HepG2 (cell line): ENCODE data around the gene AHCYL1. TPM values are rescaled to one million over a fixed set of nuclear protein-coding genes. Genes with fewer than 3 reads are reported as not detected.

Source experiments
- EHMT2 ChIP-seq: fragments of 200-600 bp; sonication (generic); IDR thresholded peaks from 2 replicates; pipeline ENCODE4 v1.7.0; 2017; ENCODE audit warnings: antibody characterized with exemption, low read depth, low read length, borderline replicate concordance
- FLYWCH1 ChIP-seq: sonication (generic); formaldehyde crosslinking; IDR thresholded peaks from 2 replicates; pipeline ENCODE4 v1.8.1; 2023; ENCODE audit warnings: mild to moderate bottlenecking, missing genetic modification reagents
- IRF2 ChIP-seq: IDR thresholded peaks from 2 replicates; pipeline ENCODE4 v1.6.1; 2018; ENCODE audit warnings: missing genetic modification reagents, missing compliant biosample characterization
- KLF13 ChIP-seq: sonication (generic); formaldehyde crosslinking; IDR thresholded peaks from 2 replicates; pipeline ENCODE4 v1.4.0; 2020; ENCODE audit warnings: mild to moderate bottlenecking, missing genetic modification reagents
- MIER2 ChIP-seq: IDR thresholded peaks from 2 replicates; pipeline ENCODE4 v1.6.1; 2016; ENCODE audit warnings: missing biosample characterization, missing genetic modification reagents
- MTA1 ChIP-seq: sonication (generic); formaldehyde crosslinking; IDR thresholded peaks from 2 replicates; pipeline ENCODE4 v1.4.0; 2020; ENCODE audit warnings: missing genetic modification reagents, mild to moderate bottlenecking, borderline replicate concordance
- SOX5 ChIP-seq: IDR thresholded peaks from 2 replicates; pipeline ENCODE4 v1.6.1; 2016; ENCODE audit warnings: borderline replicate concordance
- TAF15 ChIP-seq: fragments of 200-400 bp; formaldehyde crosslinking; IDR thresholded peaks from one replicate; pipeline ENCODE4 v1.6.1; 2018; ENCODE audit warnings: mild to moderate bottlenecking, low read depth, low read length; ENCODE audit not compliant: poor library complexity, severe bottlenecking
- WIZ ChIP-seq: sonication (generic); formaldehyde crosslinking; IDR thresholded peaks from 2 replicates; pipeline ENCODE4 v1.5.1; 2020; ENCODE audit warnings: mild to moderate bottlenecking, missing genetic modification reagents
- ZFP36L1 ChIP-seq: sonication (generic); formaldehyde crosslinking; IDR thresholded peaks from 2 replicates; pipeline ENCODE4 v1.8.0; 2022; ENCODE audit warnings: mild to moderate bottlenecking, missing genetic modification reagents, moderate library complexity
- ZNF382 ChIP-seq: sonication (generic); formaldehyde crosslinking; IDR thresholded peaks from 2 replicates; pipeline ENCODE4 v1.5.0; 2020; ENCODE audit warnings: missing genetic modification reagents, mild to moderate bottlenecking, borderline replicate concordance
- ZNF709 ChIP-seq: sonication (generic); formaldehyde crosslinking; IDR thresholded peaks from 2 replicates; pipeline ENCODE4 v1.5.0; 2020; ENCODE audit warnings: mild to moderate bottlenecking, missing genetic modification reagents
- ZNF850 ChIP-seq: sonication (generic); formaldehyde crosslinking; conservative IDR thresholded peaks from 2 replicates; pipeline ENCODE4 v1.9.0; 2021; ENCODE audit warnings: mild to moderate bottlenecking, missing genetic modification reagents
- polyA plus RNA-seq, 8 experiments: library from polyadenylated mRNA; depleted of rRNA in 3 of 8; stranded (reverse) in 7 of 8; unstranded in 1 of 8; fragments of >200 nt; fragmentation: Illumina TruSeq in 4 of 8; extraction: Trizol in 4 of 8; gene quantifications; 2 replicates each; pipeline versions ENCODE4 v1.2.1 to v1.2.3, GENCODE V29; 2011 to 2016; ENCODE audit warnings: low read depth in 4 of 8, missing spikeins in 1 of 8, mixed read lengths in 1 of 8; ENCODE audit not compliant: insufficient read depth in 1 of 8
- total RNA-seq, 5 experiments: library from RNA; depleted of rRNA; stranded (reverse); fragments of >200 nt; fragmentation: Illumina TruSeq; extraction: Trizol; gene quantifications; 2 replicates each; pipeline ENCODE4 v1.2.3, GENCODE V29; 2016; ENCODE audit warnings: low read depth in 1 of 5
- TF ChIP-seq, protein P1 (sequence below): sonication (generic); formaldehyde crosslinking; IDR thresholded peaks from 2 replicates; pipeline ENCODE4 v1.5.1; 2020; ENCODE audit warnings: mild to moderate bottlenecking, missing genetic modification reagents, moderate library complexity
- TF ChIP-seq, protein P2 (sequence below): IDR thresholded peaks from 2 replicates; pipeline ENCODE4 v1.6.1; 2016; ENCODE audit warnings: mild to moderate bottlenecking, missing biosample characterization, missing genetic modification reagents
- TF ChIP-seq, protein P3 (sequence below), 2 experiments: sonication (generic) in 1 of 2; formaldehyde crosslinking in 1 of 2; IDR thresholded peaks; 2 replicates each; pipeline versions ENCODE4 v1.4.0 to v1.6.1; 2018 to 2020; ENCODE audit warnings: missing genetic modification reagents in 2 of 2, borderline replicate concordance in 1 of 2, low read depth in 1 of 2, mild to moderate bottlenecking in 1 of 2, missing biosample characterization in 1 of 2
- TF ChIP-seq, protein P4 (sequence below): IDR thresholded peaks from 2 replicates; pipeline ENCODE4 v1.6.1; 2016; ENCODE audit warnings: low read depth, control low read depth
- TF ChIP-seq, protein P5 (sequence below): sonication (generic); formaldehyde crosslinking; IDR thresholded peaks from 2 replicates; pipeline ENCODE4 v1.4.0; 2020; ENCODE audit warnings: mild to moderate bottlenecking, missing genetic modification reagents

AHCYL1 gene
- total and polyA plus RNA-seq, 2 of the 13 experiments (the other 11 are each of a cell fraction or from before 2014, with no cell fraction given): 40.9 to 76.3 TPM

DNA sequence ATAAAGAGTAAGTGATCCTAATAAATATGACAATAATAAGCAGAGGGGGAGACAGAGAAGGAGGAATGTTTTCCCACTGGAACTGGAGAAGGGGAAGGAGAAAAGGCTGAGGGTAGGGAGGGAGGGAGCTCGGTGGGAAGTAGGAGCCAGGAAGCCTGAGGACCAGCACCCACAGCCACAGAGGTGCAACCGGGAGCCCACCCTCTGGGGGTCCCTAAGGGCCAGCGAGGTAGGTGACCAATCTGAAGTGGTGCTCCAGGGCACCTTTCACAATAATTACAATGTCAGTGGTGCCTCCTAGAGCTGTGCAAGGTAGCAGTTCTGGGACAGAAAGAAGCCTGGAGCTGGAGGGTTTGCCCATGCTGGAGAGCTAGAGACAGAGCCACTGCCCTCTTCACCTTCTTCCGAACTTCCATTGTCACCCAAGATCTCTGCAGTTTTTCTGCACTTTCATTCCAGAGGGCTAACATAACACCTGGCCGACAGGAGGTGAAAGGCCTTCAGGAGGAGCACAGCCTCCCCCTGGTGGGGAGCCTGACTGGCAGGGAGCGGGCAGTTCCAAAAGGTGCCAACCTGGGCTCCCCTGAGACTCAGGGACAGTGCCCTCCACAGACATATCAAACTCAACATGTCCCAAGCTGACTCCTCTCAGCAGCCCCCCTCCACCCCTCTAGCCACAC is 4.1 kb upstream of the AHCYL1 start (continued):
- TF ChIP-seq, protein P1, sequence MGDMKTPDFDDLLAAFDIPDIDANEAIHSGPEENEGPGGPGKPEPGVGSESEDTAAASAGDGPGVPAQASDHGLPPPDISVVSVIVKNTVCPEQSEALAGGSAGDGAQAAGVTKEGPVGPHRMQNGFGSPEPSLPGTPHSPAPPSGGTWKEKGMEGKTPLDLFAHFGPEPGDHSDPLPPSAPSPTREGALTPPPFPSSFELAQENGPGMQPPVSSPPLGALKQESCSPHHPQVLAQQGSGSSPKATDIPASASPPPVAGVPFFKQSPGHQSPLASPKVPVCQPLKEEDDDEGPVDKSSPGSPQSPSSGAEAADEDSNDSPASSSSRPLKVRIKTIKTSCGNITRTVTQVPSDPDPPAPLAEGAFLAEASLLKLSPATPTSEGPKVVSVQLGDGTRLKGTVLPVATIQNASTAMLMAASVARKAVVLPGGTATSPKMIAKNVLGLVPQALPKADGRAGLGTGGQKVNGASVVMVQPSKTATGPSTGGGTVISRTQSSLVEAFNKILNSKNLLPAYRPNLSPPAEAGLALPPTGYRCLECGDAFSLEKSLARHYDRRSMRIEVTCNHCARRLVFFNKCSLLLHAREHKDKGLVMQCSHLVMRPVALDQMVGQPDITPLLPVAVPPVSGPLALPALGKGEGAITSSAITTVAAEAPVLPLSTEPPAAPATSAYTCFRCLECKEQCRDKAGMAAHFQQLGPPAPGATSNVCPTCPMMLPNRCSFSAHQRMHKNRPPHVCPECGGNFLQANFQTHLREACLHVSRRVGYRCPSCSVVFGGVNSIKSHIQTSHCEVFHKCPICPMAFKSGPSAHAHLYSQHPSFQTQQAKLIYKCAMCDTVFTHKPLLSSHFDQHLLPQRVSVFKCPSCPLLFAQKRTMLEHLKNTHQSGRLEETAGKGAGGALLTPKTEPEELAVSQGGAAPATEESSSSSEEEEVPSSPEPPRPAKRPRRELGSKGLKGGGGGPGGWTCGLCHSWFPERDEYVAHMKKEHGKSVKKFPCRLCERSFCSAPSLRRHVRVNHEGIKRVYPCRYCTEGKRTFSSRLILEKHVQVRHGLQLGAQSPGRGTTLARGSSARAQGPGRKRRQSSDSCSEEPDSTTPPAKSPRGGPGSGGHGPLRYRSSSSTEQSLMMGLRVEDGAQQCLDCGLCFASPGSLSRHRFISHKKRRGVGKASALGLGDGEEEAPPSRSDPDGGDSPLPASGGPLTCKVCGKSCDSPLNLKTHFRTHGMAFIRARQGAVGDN: peak; percentile 39
- TF ChIP-seq KLF13 (no peak), TAF15 (no peak), MIER2 (CRISPR knock-in tag) (no peak), IRF2 (CRISPR knock-in tag) (no peak), ZNF382 (CRISPR knock-in tag) (no peak), EHMT2 (no peak), WIZ (CRISPR knock-in tag) (no peak), ZFP36L1 (no peak), ZNF709 (CRISPR knock-in tag) (0 out of 2 replicates have a peak, but pooled peaks have one; percentile 29), SOX5 (CRISPR knock-in tag) (peak; percentile 20; the same call in 1 of the 2 replicates), MTA1 (CRISPR knock-in tag) (no peak), FLYWCH1 (CRISPR knock-in tag) (no peak), ZNF850 (CRISPR knock-in tag) (no peak)
- TF ChIP-seq, protein P2, sequence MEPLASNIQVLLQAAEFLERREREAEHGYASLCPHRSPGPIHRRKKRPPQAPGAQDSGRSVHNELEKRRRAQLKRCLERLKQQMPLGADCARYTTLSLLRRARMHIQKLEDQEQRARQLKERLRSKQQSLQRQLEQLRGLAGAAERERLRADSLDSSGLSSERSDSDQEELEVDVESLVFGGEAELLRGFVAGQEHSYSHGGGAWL: no peak
- TF ChIP-seq, protein P3, sequence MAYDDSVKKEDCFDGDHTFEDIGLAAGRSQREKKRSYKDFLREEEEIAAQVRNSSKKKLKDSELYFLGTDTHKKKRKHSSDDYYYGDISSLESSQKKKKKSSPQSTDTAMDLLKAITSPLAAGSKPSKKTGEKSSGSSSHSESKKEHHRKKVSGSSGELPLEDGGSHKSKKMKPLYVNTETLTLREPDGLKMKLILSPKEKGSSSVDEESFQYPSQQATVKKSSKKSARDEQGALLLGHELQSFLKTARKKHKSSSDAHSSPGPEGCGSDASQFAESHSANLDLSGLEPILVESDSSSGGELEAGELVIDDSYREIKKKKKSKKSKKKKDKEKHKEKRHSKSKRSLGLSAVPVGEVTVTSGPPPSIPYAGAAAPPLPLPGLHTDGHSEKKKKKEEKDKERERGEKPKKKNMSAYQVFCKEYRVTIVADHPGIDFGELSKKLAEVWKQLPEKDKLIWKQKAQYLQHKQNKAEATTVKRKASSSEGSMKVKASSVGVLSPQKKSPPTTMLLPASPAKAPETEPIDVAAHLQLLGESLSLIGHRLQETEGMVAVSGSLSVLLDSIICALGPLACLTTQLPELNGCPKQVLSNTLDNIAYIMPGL (CRISPR knock-in tag; IDR thresholded peaks at IDR 0.05; ENCODE audit: borderline replicate concordance in 1 of 2, low read depth in 1 of 2): 0 out of 4 replicates have a peak, but pooled peaks of 1 of the 2 experiments have one; percentile 39
- TF ChIP-seq, protein P4, sequence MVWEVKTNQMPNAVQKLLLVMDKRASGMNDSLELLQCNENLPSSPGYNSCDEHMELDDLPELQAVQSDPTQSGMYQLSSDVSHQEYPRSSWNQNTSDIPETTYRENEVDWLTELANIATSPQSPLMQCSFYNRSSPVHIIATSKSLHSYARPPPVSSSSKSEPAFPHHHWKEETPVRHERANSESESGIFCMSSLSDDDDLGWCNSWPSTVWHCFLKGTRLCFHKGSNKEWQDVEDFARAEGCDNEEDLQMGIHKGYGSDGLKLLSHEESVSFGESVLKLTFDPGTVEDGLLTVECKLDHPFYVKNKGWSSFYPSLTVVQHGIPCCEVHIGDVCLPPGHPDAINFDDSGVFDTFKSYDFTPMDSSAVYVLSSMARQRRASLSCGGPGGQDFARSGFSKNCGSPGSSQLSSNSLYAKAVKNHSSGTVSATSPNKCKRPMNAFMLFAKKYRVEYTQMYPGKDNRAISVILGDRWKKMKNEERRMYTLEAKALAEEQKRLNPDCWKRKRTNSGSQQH (CRISPR knock-in tag): no peak
- TF ChIP-seq, protein P5, sequence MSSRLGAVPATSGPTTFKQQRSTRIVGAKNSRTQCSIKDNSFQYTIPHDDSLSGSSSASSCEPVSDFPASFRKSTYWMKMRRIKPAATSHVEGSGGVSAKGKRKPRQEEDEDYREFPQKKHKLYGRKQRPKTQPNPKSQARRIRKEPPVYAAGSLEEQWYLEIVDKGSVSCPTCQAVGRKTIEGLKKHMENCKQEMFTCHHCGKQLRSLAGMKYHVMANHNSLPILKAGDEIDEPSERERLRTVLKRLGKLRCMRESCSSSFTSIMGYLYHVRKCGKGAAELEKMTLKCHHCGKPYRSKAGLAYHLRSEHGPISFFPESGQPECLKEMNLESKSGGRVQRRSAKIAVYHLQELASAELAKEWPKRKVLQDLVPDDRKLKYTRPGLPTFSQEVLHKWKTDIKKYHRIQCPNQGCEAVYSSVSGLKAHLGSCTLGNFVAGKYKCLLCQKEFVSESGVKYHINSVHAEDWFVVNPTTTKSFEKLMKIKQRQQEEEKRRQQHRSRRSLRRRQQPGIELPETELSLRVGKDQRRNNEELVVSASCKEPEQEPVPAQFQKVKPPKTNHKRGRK (CRISPR knock-in tag): no peak
